HG03469 (cell line): Measurements from ENCODE around the gene DCST1.

Source experiments
- ATAC-seq: cut with Tn5 transposase; IDR thresholded peaks from one replicate; pipeline ENCODE4 v1.9.1; 2021; ENCODE audit warnings: mild to moderate bottlenecking, moderate library complexity, moderate number of reproducible peaks; ENCODE audit not compliant: unreplicated experiment

DCST1 gene

GRCh38 chr1:155070721-155071569 lies 37.3 kb downstream of the DCST1 start:
- peak; percentile 44 for ATAC-seq

GRCh38 chr1:155071701-155072100 lies 38.1 kb downstream of the DCST1 start:
- no peak for ATAC-seq

GRCh38 chr1:155072531-155073289 lies 39.1 kb downstream of the DCST1 start:
- ATAC-seq = no peak

GRCh38 chr1:155073377-155074242 lies 40.0 kb downstream of the DCST1 start:
- ATAC-seq = no peak

- ATAC-seq = no peak
These were observed 41.9 kb downstream of the DCST1 start for GRCh38 chr1:155075535-155075934.

- no peak for ATAC-seq
These were observed 42.7 kb downstream of the DCST1 start for GRCh38 chr1:155076371-155076770.

- ATAC-seq = no peak
These were observed 43.7 kb downstream of the DCST1 start for GRCh38 chr1:155077346-155077745.

- ATAC-seq = no peak
These were observed 44.3 kb downstream of the DCST1 start for GRCh38 chr1:155077758-155078445.

- ATAC-seq = no peak
These were observed 45.0 kb downstream of the DCST1 start, which contains the start of gene EFNA3 for GRCh38 chr1:155078469-155079209. Gene EFNA3, plus strand, starts transcription at chr1:155078837. Its CDS starts 105 bp downstream, at chr1:155078942.

- ATAC-seq = no peak
These were observed 45.5 kb downstream of the DCST1 start for GRCh38 chr1:155079210-155079486.

GRCh38 chr1:155079487-155080311 lies 46.1 kb downstream of the DCST1 start:
- ATAC-seq = no peak

GRCh38 chr1:155080312-155081228 lies 46.9 kb downstream of the DCST1 start:
- ATAC-seq = no peak

- no peak for ATAC-seq
These were observed 48.1 kb downstream of the DCST1 start for GRCh38 chr1:155081472-155082300.

- ATAC-seq = no peak
These were observed 48.9 kb downstream of the DCST1 start for GRCh38 chr1:155082301-155083051.

- no peak for ATAC-seq
These were observed 49.5 kb downstream of the DCST1 start for GRCh38 chr1:155083052-155083541.
